Gastroesophageal sphincter (tissue), 3 donors: ENCODE results near the gene MPL.

Experiments
- CTCF ChIP-seq, 4 experiments: fragments of 200-600 bp in 2 of 4; fragments of 450-650 bp in 2 of 4; sonication (generic) in 1 of 4; IDR thresholded peaks; one replicate each; pipeline ENCODE4 v1.5.1; 2017 to 2019; ENCODE audit warnings: antibody characterized with exemption in 4 of 4, mild to moderate bottlenecking in 2 of 4, moderate library complexity in 2 of 4
- POLR2A ChIP-seq, 2 donors: fragments of 450-650 bp; IDR thresholded peaks; one replicate each; pipeline ENCODE4 v1.6.1; 2017; ENCODE audit warnings: antibody characterized with exemption in 2 of 2, mild to moderate bottlenecking in 2 of 2, moderate library complexity in 1 of 2

- TF ChIP-seq POLR2A (IDR thresholded peaks at IDR 0.05): no peak
- TF ChIP-seq CTCF (IDR thresholded peaks at IDR 0.05): no peak
Observed at GRCh38 chr1:43339584-43340232, 2.1 kb downstream of the MPL start.
